OCI-LY3 (cell line): ENCODE measurements around the gene SELENON.

Experiments used
- CTCF ChIP-seq: fragments of 200-600, 300-600 bp; sonication (generic); IDR thresholded peaks from 2 replicates; pipeline ENCODE4 v1.5.1; 2014; ENCODE audit warnings: antibody characterized with exemption, low read length, low read depth
- EZH2phosphoT487 ChIP-seq: fragments of 200-600 bp; shearing (Covaris generic); IDR thresholded peaks from 2 replicates; pipeline ENCODE4 v1.6.1; 2018; ENCODE audit warnings: antibody characterized with exemption, mixed run types, low read depth

GRCh38 chr1:25780318-25781129 is 19.5 kb upstream of the SELENON start:
- TF ChIP-seq CTCF = no peak
- no peak for TF ChIP-seq EZH2phosphoT487
